OCI-LY7 (cell line): Measurements from ENCODE around the gene UNC13B.

Source experiments
- EZH2phosphoT487 ChIP-seq: fragments of 200-600 bp; sonication (generic); IDR thresholded peaks from 2 replicates; pipeline ENCODE4 v1.6.1; 2018; ENCODE audit warnings: low read depth, borderline replicate concordance, mild to moderate bottlenecking, mixed run types, antibody characterized with exemption, low read length, moderate library complexity, mixed read lengths
- TF ChIP-seq, protein P1 (sequence below): fragments of 200-600 bp; sonication (generic); conservative IDR thresholded peaks from 2 replicates; pipeline ENCODE4 v1.5.1; 2014; ENCODE audit warnings: mild to moderate bottlenecking, antibody characterized with exemption, low read length, moderate library complexity, mixed read lengths

GRCh38 chr9:35367451-35367850, 205.6 kb downstream of the UNC13B start:
- TF ChIP-seq, protein P1, sequence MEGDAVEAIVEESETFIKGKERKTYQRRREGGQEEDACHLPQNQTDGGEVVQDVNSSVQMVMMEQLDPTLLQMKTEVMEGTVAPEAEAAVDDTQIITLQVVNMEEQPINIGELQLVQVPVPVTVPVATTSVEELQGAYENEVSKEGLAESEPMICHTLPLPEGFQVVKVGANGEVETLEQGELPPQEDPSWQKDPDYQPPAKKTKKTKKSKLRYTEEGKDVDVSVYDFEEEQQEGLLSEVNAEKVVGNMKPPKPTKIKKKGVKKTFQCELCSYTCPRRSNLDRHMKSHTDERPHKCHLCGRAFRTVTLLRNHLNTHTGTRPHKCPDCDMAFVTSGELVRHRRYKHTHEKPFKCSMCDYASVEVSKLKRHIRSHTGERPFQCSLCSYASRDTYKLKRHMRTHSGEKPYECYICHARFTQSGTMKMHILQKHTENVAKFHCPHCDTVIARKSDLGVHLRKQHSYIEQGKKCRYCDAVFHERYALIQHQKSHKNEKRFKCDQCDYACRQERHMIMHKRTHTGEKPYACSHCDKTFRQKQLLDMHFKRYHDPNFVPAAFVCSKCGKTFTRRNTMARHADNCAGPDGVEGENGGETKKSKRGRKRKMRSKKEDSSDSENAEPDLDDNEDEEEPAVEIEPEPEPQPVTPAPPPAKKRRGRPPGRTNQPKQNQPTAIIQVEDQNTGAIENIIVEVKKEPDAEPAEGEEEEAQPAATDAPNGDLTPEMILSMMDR: no peak
- TF ChIP-seq EZH2phosphoT487: no peak
